M059J (cell line): ENCODE results near the gene KEAP1. TPM values are rescaled to one million over a fixed set of nuclear protein-coding genes. Genes with fewer than 3 reads are reported as not detected.

ENCODE experiments used
- DNase-seq: peaks from one replicate; pipeline ENCODE4 v3.0.0-alpha.2; 2012; ENCODE audit warnings: low read depth
- total RNA-seq: library from RNA; depleted of rRNA; stranded (reverse); fragments of >200 nt; shearing (Covaris generic); gene quantifications from 2 replicates; pipeline ENCODE4 v1.2.3, GENCODE V29; 2014; rRNA removed

Gene KEAP1
- total RNA-seq, 1 experiment from 2014 or later: 75.4 TPM

DNA sequence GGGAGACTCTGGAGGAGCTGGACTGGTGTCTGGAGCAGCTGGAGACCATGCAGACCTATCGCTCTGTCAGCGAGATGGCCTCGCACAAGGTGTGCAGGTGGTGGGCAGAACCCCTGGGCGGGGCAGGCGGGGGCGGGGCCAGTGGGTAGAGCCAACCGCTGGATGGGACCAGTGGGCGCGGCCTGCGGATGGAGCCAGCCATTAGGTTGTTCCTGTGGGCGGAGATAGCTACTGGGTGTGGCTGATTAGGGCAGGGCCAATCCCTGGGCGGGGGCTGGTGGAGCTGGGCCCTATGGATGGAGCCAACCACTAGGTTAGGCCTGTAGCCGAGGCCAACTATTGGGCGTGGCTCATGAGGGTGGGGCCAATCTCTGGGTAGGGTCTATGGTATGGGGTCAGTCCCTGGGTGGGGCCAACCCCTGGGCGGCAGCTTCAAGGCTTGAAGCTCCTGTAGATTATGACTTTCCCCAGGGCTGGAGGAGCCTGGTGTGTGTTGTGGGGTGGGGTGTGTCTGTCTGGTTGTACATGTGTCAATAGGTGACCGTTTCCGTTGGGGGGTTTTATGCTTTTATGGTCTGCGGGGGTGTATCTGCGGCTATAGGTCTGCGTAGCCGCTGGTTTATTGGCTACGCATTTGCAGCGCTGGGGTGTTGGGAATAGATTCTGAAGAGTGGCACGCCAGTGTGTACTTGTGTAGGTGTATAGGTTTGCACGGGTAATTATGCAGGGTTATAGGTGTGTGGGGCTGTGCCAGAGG, 52.1 kb downstream of the KEAP1 start:
- no peak for DNase-seq

DNA sequence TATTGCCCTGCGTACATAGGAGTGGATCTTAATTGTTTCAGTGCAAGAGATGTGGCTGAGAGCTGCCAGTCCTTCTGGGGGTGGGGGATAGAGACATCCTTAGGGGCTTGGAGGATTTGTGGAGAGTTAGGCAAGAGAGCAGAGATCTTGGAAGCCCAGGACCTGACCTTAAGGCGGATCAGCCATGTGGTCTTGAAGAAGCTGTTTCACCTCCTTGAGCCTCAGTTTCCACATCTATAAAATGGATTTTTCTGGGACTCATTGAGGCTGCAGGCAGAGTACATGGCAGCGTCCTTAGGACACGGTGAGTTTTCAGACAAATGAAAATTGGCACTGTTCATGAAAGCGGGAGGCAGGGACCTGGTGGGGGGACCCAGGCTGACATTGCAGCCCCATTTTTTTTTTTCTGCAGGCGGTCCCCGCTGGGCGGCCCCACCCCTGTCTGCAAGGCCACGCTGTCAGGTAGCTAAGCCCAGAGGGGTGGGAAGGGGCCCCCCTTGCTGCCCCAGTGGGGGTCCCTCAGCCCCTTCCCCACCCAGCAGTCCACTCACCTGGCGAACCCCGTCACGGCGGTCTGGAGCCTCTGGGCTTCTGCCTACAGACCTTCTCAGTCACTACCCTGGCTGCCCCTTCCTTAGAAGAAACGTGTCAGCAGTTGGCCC, 52.8 kb downstream of the KEAP1 start:
- DNase-seq: no peak

DNA sequence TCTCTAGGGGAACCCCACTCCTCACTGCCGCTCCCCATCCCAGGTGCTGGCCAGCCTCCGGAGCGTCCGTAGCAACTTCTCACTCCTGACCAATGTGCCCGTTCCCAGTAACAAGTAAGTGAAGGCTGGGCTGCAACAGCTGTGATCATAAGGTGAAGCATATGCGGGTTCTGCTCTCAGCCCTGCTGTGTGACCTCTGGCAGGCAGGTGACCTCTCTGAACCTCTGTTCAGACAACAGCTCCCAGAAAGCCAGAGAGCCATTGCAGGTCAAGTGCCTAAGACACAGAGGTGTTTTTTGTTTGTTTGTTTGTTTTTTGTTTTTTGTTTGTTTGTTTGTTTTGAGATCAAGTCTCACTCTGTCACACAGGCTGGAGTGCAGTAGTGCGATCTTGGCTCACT, 54.1 kb downstream of the KEAP1 start:
- DNase-seq: no peak

DNA sequence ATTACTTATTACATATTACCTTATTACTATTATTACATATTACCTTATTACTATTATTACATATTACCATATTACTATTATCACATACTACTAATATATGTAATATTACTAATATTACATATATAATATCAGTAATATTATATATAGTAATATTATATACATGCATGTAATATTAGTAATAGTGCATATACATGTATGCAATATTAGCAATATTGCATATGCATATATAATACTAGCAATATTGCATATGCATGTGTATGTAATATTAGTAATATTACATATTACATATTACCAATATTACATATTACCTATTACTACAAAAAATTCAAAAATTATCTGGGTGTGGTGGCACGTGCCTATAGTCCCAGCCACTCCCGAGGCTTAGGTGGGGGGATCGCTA, 60.5 kb downstream of the KEAP1 start:
- DNase-seq: no peak

DNA sequence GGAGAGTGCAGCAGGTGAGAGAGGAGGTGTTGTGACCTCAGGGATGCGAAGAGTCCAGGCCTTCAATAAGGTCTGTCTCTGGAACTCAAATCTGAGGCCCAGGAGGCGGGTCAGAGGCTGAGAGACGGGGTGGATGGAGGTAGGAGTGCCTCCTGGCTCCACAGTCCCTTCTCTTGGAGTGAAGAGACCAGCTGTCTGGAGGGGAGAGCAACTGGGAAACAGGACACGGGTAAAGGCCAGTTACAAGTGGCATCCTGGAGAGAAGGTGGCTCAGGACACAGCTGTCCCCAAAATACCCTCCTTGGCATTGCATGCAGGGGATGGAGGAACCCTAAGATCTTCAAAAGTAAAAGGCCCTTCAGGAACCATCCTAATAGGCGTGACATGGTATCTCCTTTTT, 63.6 kb downstream of the KEAP1 start:
- DNase-seq: no peak

Other genes starting within 250 kb of the KEAP1 start
- 68.8 and 88.4 TPM in 2 replicates for gene ICAM1, start 232.2 kb downstream of the KEAP1 start, total RNA-seq
- not detected in 2 replicates for gene ICAM4, start 216.4 kb downstream of the KEAP1 start, total RNA-seq
- 4.4 and 6.1 TPM in 2 replicates for gene ICAM5, start 213.4 kb downstream of the KEAP1 start, total RNA-seq
- gene ZGLP1, start 193.5 kb downstream of the KEAP1 start, total RNA-seq: 0.94 TPM in 1 of 2 replicates, not detected in the other
- gene FDX2, start 187.3 kb downstream of the KEAP1 start, total RNA-seq: 26.7 and 37.9 TPM in 2 replicates
- 14.3 and 33.5 TPM in 2 replicates for gene RAVER1, start 169.8 kb downstream of the KEAP1 start, total RNA-seq
- not detected in 2 replicates for gene ICAM3, start 163.7 kb downstream of the KEAP1 start, total RNA-seq
- 88.7 and 89.3 TPM in 2 replicates for gene TYK2, start 122.8 kb downstream of the KEAP1 start, total RNA-seq
- gene CDC37, start 99.8 kb downstream of the KEAP1 start, total RNA-seq: 109 and 233 TPM in 2 replicates
- gene PDE4A, start 82.8 kb downstream of the KEAP1 start, total RNA-seq: 0.81 and 2.3 TPM in 2 replicates
- 10.3 and 11.9 TPM in 2 replicates for gene S1PR5, start 14.1 kb upstream of the KEAP1 start, total RNA-seq
- 24.3 and 40.1 TPM in 2 replicates for gene ATG4D, start 40.5 kb upstream of the KEAP1 start, total RNA-seq
- gene KRI1, start 62.7 kb upstream of the KEAP1 start, total RNA-seq: 10.2 and 10.5 TPM in 2 replicates
- gene CDKN2D, start 65.6 kb upstream of the KEAP1 start, total RNA-seq: 11.1 and 21.0 TPM in 2 replicates
- 2.2 and 9.0 TPM in 2 replicates for gene AP1M2, start 84.0 kb upstream of the KEAP1 start, total RNA-seq
- 34.1 and 42.4 TPM in 2 replicates for gene SLC44A2, start 122.2 kb upstream of the KEAP1 start, total RNA-seq
- gene ILF3, start 151.0 kb upstream of the KEAP1 start, total RNA-seq: 75.2 and 139 TPM in 2 replicates
- gene QTRT1, start 198.1 kb upstream of the KEAP1 start, total RNA-seq: 14.3 and 19.7 TPM in 2 replicates
- 49.9 and 91.8 TPM in 2 replicates for gene DNM2, start 214.7 kb upstream of the KEAP1 start, total RNA-seq